Colonic mucosa (tissue), 4 donors: ENCODE measurements around the gene IL4. TPM values are rescaled to one million over a fixed set of nuclear protein-coding genes. Genes with fewer than 3 reads are reported as not detected.
A peak's percentile ranks its signal among the peaks of the same experiment; 100 is the strongest.

Experiments used
- DNase-seq: peaks from one replicate; pipeline ENCODE4 v3.0.0-alpha.2; 2020
- H3K27ac ChIP-seq: fragments of 200-600 bp; one replicate; pipeline ENCODE4 v1.8.0; 2021
- H3K27me3 ChIP-seq: fragments of 200-600 bp; one replicate; pipeline ENCODE4 v1.8.0; 2021
- H3K36me3 ChIP-seq: fragments of 200-600 bp; one replicate; pipeline ENCODE4 v1.8.0; 2021
- H3K4me1 ChIP-seq: fragments of 200-600 bp; one replicate; pipeline ENCODE4 v1.8.0; 2021; ENCODE audit warnings: mild to moderate bottlenecking
- H3K4me3 ChIP-seq: fragments of 200-600 bp; one replicate; pipeline ENCODE4 v1.8.0; 2021
- H3K9ac ChIP-seq, 2 donors: one replicate each; pipeline ENCODE4 v1.7.0; 2013; ENCODE audit warnings: control low read depth in 2 of 2, low read depth in 2 of 2, low read length in 2 of 2
- H3K9me3 ChIP-seq: fragments of 200-600 bp; one replicate; pipeline ENCODE4 v1.8.0; 2021
- CTCF ChIP-seq: fragments of 200-600 bp; IDR thresholded peaks from one replicate; pipeline ENCODE4 v1.8.0; 2022; ENCODE audit warnings: antibody characterized with exemption, mild to moderate bottlenecking
- intact Hi-C: fragments of 100-400 bp; cut with DNase I; formaldehyde crosslinking; loops from one replicate; pipeline ENCODE4 v1.14.1; 2022
- total RNA-seq, 2 donors: library from RNA; stranded (reverse); fragmentation: NEBNext Ultra II Directional in 1 of 2; extraction: Animal tissue kit (Norgen Biotek cat#: 25700) in 1 of 2; gene quantifications; one replicate each; pipeline ENCODE4 v1.2.1, GENCODE V29; 2021
- donor health status: healthy.
- donor health status: DM: no; HTN: no; CAD: no.
- donor health status: DM: no; HTN: no; CAD: no.

The IL4 gene
- total RNA-seq, 2 donors from 2014 or later, result not detected

- Histone ChIP-seq H3K27me3 (no peaks in the 10 kb centered on the region), H3K9me3 (no peaks in the 10 kb centered on the region), H3K4me3 (no peak overlapping the region), H3K4me1 (no peaks in the 10 kb centered on the region), H3K27ac (no peak overlapping the region), H3K36me3 (no peaks in the 10 kb centered on the region), H3K9ac (no peak overlapping the region)
- no peak for DNase-seq
- TF ChIP-seq CTCF, result no peak
- intact Hi-C loops, result no loop called here
Observed at GRCh38 chr5:132666310-132667123, 7.3 kb upstream of the IL4 start.

- Histone ChIP-seq H3K36me3 (no peaks in the 10 kb centered on the region), H3K4me3 (no peak overlapping the region), H3K27me3 (no peaks in the 10 kb centered on the region), H3K9me3 (no peaks in the 10 kb centered on the region), H3K27ac (no peak overlapping the region), H3K9ac (no peak overlapping the region), H3K4me1 (no peaks in the 10 kb centered on the region)
- intact Hi-C loops, result no loop called here
- DNase-seq, result no peak
- TF ChIP-seq CTCF, result no peak
Observed at GRCh38 chr5:132667309-132667708, 6.5 kb upstream of the IL4 start.

- Histone ChIP-seq H3K9me3 (no peaks in the 10 kb centered on the region), H3K4me1 (no peaks in the 10 kb centered on the region), H3K9ac (no peak overlapping the region), H3K36me3 (no peaks in the 10 kb centered on the region), H3K4me3 (no peak overlapping the region), H3K27me3 (no peaks in the 10 kb centered on the region), H3K27ac (no peak overlapping the region)
- DNase-seq, result peak; percentile 12
- no peak for TF ChIP-seq CTCF
- intact Hi-C loops, result no loop called here
Observed at GRCh38 chr5:132667761-132668705, 5.8 kb upstream of the IL4 start.

- no peak overlapping the region for H3K27ac ChIP-seq
- no peak overlapping the region for H3K9ac ChIP-seq
- no peaks in the 10 kb centered on the region for H3K27me3 ChIP-seq
- TF ChIP-seq CTCF, result no peak
- H3K4me1 ChIP-seq, result no peaks in the 10 kb centered on the region
- no peaks in the 10 kb centered on the region for H3K9me3 ChIP-seq
- no peaks in the 10 kb centered on the region for H3K36me3 ChIP-seq
- intact Hi-C loops, result no loop called here
- no peak overlapping the region for H3K4me3 ChIP-seq
- DNase-seq, result peak; percentile 10
Observed at GRCh38 chr5:132668706-132669454, 4.9 kb upstream of the IL4 start.

- Histone ChIP-seq H3K9ac (no peak overlapping the region), H3K27ac (no peak overlapping the region), H3K4me3 (no peak overlapping the region), H3K4me1 (no peaks in the 10 kb centered on the region), H3K36me3 (no peaks in the 10 kb centered on the region), H3K9me3 (no peaks in the 10 kb centered on the region), H3K27me3 (no peaks in the 10 kb centered on the region)
- intact Hi-C loops, result no loop called here
- TF ChIP-seq CTCF, result no peak
- peak; percentile 5 for DNase-seq
Observed at GRCh38 chr5:132669455-132669820, 4.4 kb upstream of the IL4 start.
